Measurements from ENCODE around the gene CACNA1G.

DNA sequence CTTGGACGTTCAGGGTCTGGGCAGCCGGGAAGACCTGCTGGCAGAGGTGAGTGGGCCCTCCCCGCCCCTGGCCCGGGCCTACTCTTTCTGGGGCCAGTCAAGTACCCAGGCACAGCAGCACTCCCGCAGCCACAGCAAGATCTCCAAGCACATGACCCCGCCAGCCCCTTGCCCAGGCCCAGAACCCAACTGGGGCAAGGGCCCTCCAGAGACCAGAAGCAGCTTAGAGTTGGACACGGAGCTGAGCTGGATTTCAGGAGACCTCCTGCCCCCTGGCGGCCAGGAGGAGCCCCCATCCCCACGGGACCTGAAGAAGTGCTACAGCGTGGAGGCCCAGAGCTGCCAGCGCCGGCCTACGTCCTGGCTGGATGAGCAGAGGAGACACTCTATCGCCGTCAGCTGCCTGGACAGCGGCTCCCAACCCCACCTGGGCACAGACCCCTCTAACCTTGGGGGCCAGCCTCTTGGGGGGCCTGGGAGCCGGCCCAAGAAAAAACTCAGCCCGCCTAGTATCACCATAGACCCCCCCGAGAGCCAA is 65.6 kb downstream of the CACNA1G start:
- TF ChIP-seq CTCF (IDR thresholded peaks at IDR 0.05) (peak; percentile 52 to 91 (median 88)), POLR2A (IDR thresholded peaks at IDR 0.05) (no peak), POLR2AphosphoS5 (IDR thresholded peaks at IDR 0.05) (peak; percentile 55)

Measured in prostate gland (tissue), 2 donors.